H1 (cell line): ENCODE results near the gene PPP1R7. TPM values are rescaled to one million over a fixed set of nuclear protein-coding genes. Genes with fewer than 3 reads are reported as not detected.

ENCODE experiments used
- CTCF ChIA-PET: fragments of 300-600 bp; sonication (Branson Sonifier 250); formaldehyde crosslinking; loops from one replicate; lab custom pipeline; 2021; ENCODE audit not compliant: partially characterized antibody; lab: Charles Lee
- POLR2A ChIA-PET: fragments of 300-600 bp; sonication (Branson Sonifier 250); formaldehyde crosslinking; loops from one replicate; lab custom pipeline; 2021; ENCODE audit warnings: inconsistent platforms; ENCODE audit not compliant: partially characterized antibody; lab: Charles Lee
- DNase-seq, 2 experiments: peaks; one replicate each; pipeline versions ENCODE4 v3.0.0 to v3.0.0-alpha.2; 2010 to 2022; ENCODE audit warnings: low spot score in 2 of 2, low read depth in 1 of 2, mixed read lengths in 1 of 2
- FAIRE-seq: peaks from 2 replicates; lab custom pipeline; 2011; peaks lifted over from hg19 to GRCh38; lab: Jason Lieb, UNC
- H2AFZ ChIP-seq: 2 replicates; pipeline ENCODE4 v1.8.1; 2012; ENCODE audit warnings: low read length, inconsistent platforms
- H2AK5ac ChIP-seq: 2 replicates; pipeline ENCODE4 v1.6.1; 2013; ENCODE audit warnings: low read depth, low read length
- H2BK120ac ChIP-seq: replicated peaks from 2 replicates; pipeline ENCODE3; 2013; ENCODE audit warnings: low read depth, low read length, inconsistent platforms
- H2BK12ac ChIP-seq: 2 replicates; pipeline ENCODE4 v1.6.1; 2013; ENCODE audit warnings: low read depth, low read length
- H2BK15ac ChIP-seq: 2 replicates; pipeline ENCODE4 v1.6.1; 2013; ENCODE audit warnings: low read length
- H2BK20ac ChIP-seq: 2 replicates; pipeline ENCODE4 v1.6.1; 2013; ENCODE audit warnings: low read length
- H2BK5ac ChIP-seq: 2 replicates; pipeline ENCODE4 v1.6.1; 2013; ENCODE audit warnings: low read depth, low read length
- H3K14ac ChIP-seq: 2 replicates; pipeline ENCODE4 v1.6.1; 2013; ENCODE audit warnings: inconsistent platforms; ENCODE audit not compliant: insufficient read length
- H3K18ac ChIP-seq: 2 replicates; pipeline ENCODE4 v1.6.1; 2013; ENCODE audit warnings: low read length; ENCODE audit errors: extremely low read depth
- H3K23ac ChIP-seq: 2 replicates; pipeline ENCODE4 v1.6.1; 2013; ENCODE audit warnings: inconsistent platforms; ENCODE audit not compliant: insufficient read length
- H3K23me2 ChIP-seq: 2 replicates; pipeline ENCODE4 v1.6.1; 2013; ENCODE audit warnings: low read depth, low read length
- H3K27ac ChIP-seq: 2 replicates; pipeline ENCODE4 v1.6.1; 2011; ENCODE audit warnings: low read depth, low read length, inconsistent platforms
- H3K27me3 ChIP-seq, 4 experiments: replicated peaks in 1 of 4; 1 replicate in 1 of 4; 2 replicates in 3 of 4; pipeline versions ENCODE4 v1.6.1 to v1.8.1; 2011 to 2013; ENCODE audit warnings: low read length in 3 of 4, mild to moderate bottlenecking in 3 of 4, inconsistent platforms in 2 of 4, mixed read lengths in 2 of 4, moderate library complexity in 1 of 4; ENCODE audit not compliant: control insufficient read depth in 3 of 4, insufficient read depth in 3 of 4; ENCODE audit errors: extremely low read depth in 1 of 4
- H3K36me3 ChIP-seq, 4 experiments: 2 replicates each; pipeline versions ENCODE4 v1.6.1 to v1.8.1; 2011 to 2013; ENCODE audit warnings: mild to moderate bottlenecking in 4 of 4, low read length in 3 of 4, moderate library complexity in 2 of 4, control low read depth in 1 of 4, inconsistent platforms in 1 of 4; ENCODE audit not compliant: insufficient read depth in 4 of 4, control insufficient read depth in 2 of 4
- H3K4ac ChIP-seq: replicated peaks from 2 replicates; pipeline ENCODE3; 2013; ENCODE audit warnings: low read length, low read depth, mixed read lengths, inconsistent platforms; ENCODE audit not compliant: insufficient read length
- H3K4me1 ChIP-seq, 4 experiments: replicated peaks in 1 of 4; 1 replicate in 1 of 4; 2 replicates in 3 of 4; pipeline versions ENCODE4 v1.6.1 to v1.8.1; 2011 to 2013; ENCODE audit warnings: low read length in 3 of 4, inconsistent platforms in 2 of 4, mixed read lengths in 1 of 4; ENCODE audit not compliant: insufficient read depth in 4 of 4, control insufficient read depth in 3 of 4
- H3K4me2 ChIP-seq, 2 experiments: 2 replicates each; pipeline versions ENCODE4 v1.6.1 to v1.8.1; 2011 to 2013; ENCODE audit warnings: low read depth in 2 of 2, low read length in 2 of 2, control low read depth in 1 of 2, inconsistent platforms in 1 of 2, mild to moderate bottlenecking in 1 of 2; ENCODE audit not compliant: insufficient read depth in 1 of 2
- H3K4me3 ChIP-seq, 4 experiments: fragments of 200-600, 300-600 bp in 1 of 4; sonication (generic), shearing (Covaris generic), sonication (Bioruptor Twin) in 1 of 4; 2 replicates each; pipeline versions ENCODE4 v1.5.1 to v1.8.1; 2011 to 2016; ENCODE audit warnings: low read length in 4 of 4, low read depth in 3 of 4, control low read depth in 2 of 4, inconsistent platforms in 2 of 4, mild to moderate bottlenecking in 2 of 4, mixed read lengths in 1 of 4, moderate library complexity in 1 of 4; ENCODE audit not compliant: insufficient read depth in 2 of 4; ENCODE audit errors: extremely low read depth in 1 of 4
- H3K56ac ChIP-seq: replicated peaks from 2 replicates; pipeline ENCODE3; 2013; ENCODE audit warnings: low read depth, mild to moderate bottlenecking, mixed read lengths, low read length, inconsistent platforms; ENCODE audit not compliant: insufficient read length
- H3K79me1 ChIP-seq: 2 replicates; pipeline ENCODE4 v1.6.1; 2013; ENCODE audit warnings: low read depth, low read length, control low read depth
- H3K79me2 ChIP-seq, 2 experiments: 2 replicates each; pipeline versions ENCODE4 v1.6.1 to v1.8.1; 2012 to 2013; ENCODE audit warnings: low read length in 2 of 2, mild to moderate bottlenecking in 2 of 2, inconsistent platforms in 1 of 2; ENCODE audit not compliant: insufficient read depth in 2 of 2, control insufficient read depth in 1 of 2
- H3K9ac ChIP-seq, 4 experiments: replicated peaks in 1 of 4; 1 replicate in 1 of 4; 2 replicates in 3 of 4; pipeline versions ENCODE4 v1.6.1 to v1.8.1; 2011 to 2013; ENCODE audit warnings: low read depth in 3 of 4, low read length in 3 of 4, control low read depth in 2 of 4, mild to moderate bottlenecking in 2 of 4, moderate library complexity in 2 of 4, inconsistent platforms in 1 of 4; ENCODE audit errors: extremely low read depth in 1 of 4
- H3K9me3 ChIP-seq, 2 experiments: 2 replicates each; pipeline versions ENCODE4 v1.6.1 to v1.8.1; 2012 to 2013; ENCODE audit warnings: mild to moderate bottlenecking in 2 of 2, moderate library complexity in 2 of 2, control low read depth in 1 of 2, inconsistent platforms in 1 of 2, low read depth in 1 of 2, low read length in 1 of 2, mixed read lengths in 1 of 2; ENCODE audit not compliant: insufficient read depth in 2 of 2
- H4K20me1 ChIP-seq, 2 experiments: replicated peaks in 1 of 2; 2 replicates each; pipeline versions ENCODE3 to v1.8.1; 2011 to 2013; ENCODE audit warnings: inconsistent platforms in 2 of 2, low read length in 2 of 2, mild to moderate bottlenecking in 1 of 2; ENCODE audit not compliant: insufficient read depth in 2 of 2, control insufficient read depth in 1 of 2
- H4K5ac ChIP-seq: 2 replicates; pipeline ENCODE4 v1.6.1; 2013; ENCODE audit warnings: low read length, low read depth, mixed read lengths, inconsistent platforms; ENCODE audit not compliant: insufficient read length
- H4K8ac ChIP-seq: 2 replicates; pipeline ENCODE4 v1.8.0; 2013; ENCODE audit warnings: mild to moderate bottlenecking, moderate library complexity, low read length, inconsistent platforms; ENCODE audit not compliant: insufficient read depth; ENCODE audit errors: extremely low read depth
- H4K91ac ChIP-seq: replicated peaks from 2 replicates; pipeline ENCODE3; 2013; ENCODE audit warnings: low read length, mixed read lengths, inconsistent platforms; ENCODE audit not compliant: insufficient read length
- ASH2L ChIP-seq: fragments of 200-600, 300-600 bp; sonication (generic); IDR thresholded peaks from one replicate; pipeline ENCODE4 v1.7.1; 2017; ENCODE audit warnings: low read length
- JUND ChIP-seq: IDR thresholded peaks from 2 replicates; pipeline ENCODE4 v1.6.1; 2011; ENCODE audit warnings: mild to moderate bottlenecking, improper control_type of control experiment, low read length
- KDM5A ChIP-seq: fragments of 200-600 bp; IDR thresholded peaks from 2 replicates; pipeline ENCODE4 v1.7.1; 2012; ENCODE audit warnings: mild to moderate bottlenecking, low read length, inconsistent platforms, mixed read lengths
- MAFK ChIP-seq: IDR thresholded peaks from 2 replicates; pipeline ENCODE4 v1.6.1; 2012; ENCODE audit warnings: low read depth, mild to moderate bottlenecking, improper control_type of control experiment, low read length
- NRF1 ChIP-seq: IDR thresholded peaks from 2 replicates; pipeline ENCODE4 v1.6.1; 2011; ENCODE audit warnings: mild to moderate bottlenecking, low read depth, low read length, improper control_type of control experiment
- RFX5 ChIP-seq: IDR thresholded peaks from 2 replicates; pipeline ENCODE4 v1.6.1; 2011; ENCODE audit warnings: low read depth, low read length, improper control_type of control experiment, borderline replicate concordance
- RNF2 ChIP-seq: fragments of 200-900, 300-1000 bp; sonication (generic); IDR thresholded peaks from 2 replicates; pipeline ENCODE4 v1.7.1; 2016; ENCODE audit warnings: borderline replicate concordance, low read depth, mild to moderate bottlenecking, antibody characterized with exemption, low read length; ENCODE audit not compliant: poor library complexity, severe bottlenecking; ENCODE audit errors: missing control alignments
- RXRA ChIP-seq: IDR thresholded peaks from 2 replicates; pipeline ENCODE4 v1.6.1; 2011; ENCODE audit warnings: low read depth, mild to moderate bottlenecking, low read length, moderate library complexity; ENCODE audit not compliant: insufficient read depth
- SP4 ChIP-seq: IDR thresholded peaks from 2 replicates; pipeline ENCODE4 v1.6.1; 2012; ENCODE audit warnings: low read length, inconsistent platforms
- TCF12 ChIP-seq: IDR thresholded peaks from 2 replicates; pipeline ENCODE4 v1.6.1; 2011; ENCODE audit warnings: low read depth, mild to moderate bottlenecking, low read length
- WGBS, 2 experiments: shearing (Covaris generic) in 1 of 2; methylation state at CpG; one replicate each; pipeline versions ENCODE4 v1.1.6 to v1.1.7; 2013 to 2015; ENCODE audit warnings: low lambda C conversion rate in 2 of 2, mixed read lengths in 2 of 2, inconsistent platforms in 1 of 2, low coverage in 1 of 2, missing lambda C conversion rate in 1 of 2; ENCODE audit not compliant: insufficient replicate concordance in 2 of 2, insufficient coverage in 1 of 2, insufficient read length in 1 of 2; ENCODE audit errors: extremely low coverage in 1 of 2, missing lambda C conversion rate in 1 of 2; 5-methylcytosine and 5-hydroxymethylcytosine counted together
- polyA plus RNA-seq, 7 experiments: library from polyadenylated mRNA; depleted of rRNA in 3 of 7; stranded (reverse) in 5 of 7; unstranded in 2 of 7; fragments of >200 nt in 5 of 7; fragments of 200-250 nt in 2 of 7; gene quantifications; 1 replicate in 5 of 7; 2 replicates in 1 of 7; 4 replicates in 1 of 7; pipeline versions ENCODE4 v1.2.1 to v1.2.3, GENCODE V29; 2011 to 2013; ENCODE audit warnings: missing spikeins in 2 of 7, mixed read lengths in 2 of 7
- total RNA-seq: library from RNA; stranded (reverse); fragmentation: NEBNext Ultra II Directional; extraction: Animal tissue kit (Norgen Biotek cat#: 25700); gene quantifications from 2 replicates; pipeline ENCODE4 v1.2.1, GENCODE V29; 2021
- TF ChIP-seq, protein P1 (sequence below): IDR thresholded peaks from 2 replicates; pipeline ENCODE4 v1.6.1; 2011; ENCODE audit warnings: low read depth, mild to moderate bottlenecking, low read length; ENCODE audit not compliant: insufficient read depth

The PPP1R7 gene
- total and polyA plus RNA-seq, 2 of the 8 experiments (the other 6 are each of a cell fraction or from before 2014, with no cell fraction given), result 22.2 to 64.0 TPM

DNA sequence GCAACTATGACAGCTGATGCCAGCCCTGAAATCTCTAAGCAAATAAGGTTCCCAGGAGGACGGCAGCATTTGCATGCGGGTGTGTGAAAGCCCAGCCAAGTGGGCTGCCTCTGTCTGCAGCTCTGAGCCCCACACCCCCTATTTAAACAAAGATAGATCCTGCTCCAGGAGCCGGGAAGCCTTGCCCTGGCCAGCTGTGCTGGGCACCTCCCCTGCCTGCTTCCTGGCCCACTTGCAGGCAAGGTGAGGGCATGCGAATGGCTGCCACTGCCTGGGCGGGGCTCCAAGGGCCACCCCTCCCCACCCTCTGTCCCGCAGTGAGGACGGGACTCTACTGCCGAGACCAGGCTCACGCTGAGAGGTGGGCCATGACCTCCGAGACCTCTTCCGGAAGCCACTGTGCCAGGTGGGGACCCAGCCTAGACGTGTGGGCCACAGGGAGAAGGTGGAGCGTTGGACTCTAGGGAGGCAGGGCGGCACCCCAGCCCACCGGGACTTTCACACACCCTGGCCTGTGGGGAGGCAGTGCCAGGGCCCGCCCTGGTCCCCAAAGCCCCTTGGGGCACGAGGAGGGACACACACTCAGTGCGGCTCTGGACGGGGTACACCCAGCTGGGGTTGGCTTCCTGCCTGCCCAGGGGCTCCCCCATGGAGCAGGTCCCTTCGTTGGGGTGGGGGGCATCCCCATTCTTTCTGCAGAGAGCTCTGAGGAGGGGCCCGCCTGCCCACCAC lies 38.3 kb downstream of the PPP1R7 start, which contains the start of gene ANO7:
Gene ANO7, plus strand, starts transcription at position 317 of the 732 bp plus-strand sequence. CDS start 1,387 bp downstream, outside the sequence.
- no peaks in the 10 kb centered on the region for H3K27me3 ChIP-seq
- no peaks in the 10 kb centered on the region for H3K79me1 ChIP-seq
- no peak within 1 kb of the TSS; the same call in 1 of the 2 replicates for H2AFZ ChIP-seq
- H3K4me2 ChIP-seq, result peak within 1 kb of the TSS in 1 of 2 experiments; percentile 17; a peak in 1 of 4 replicates
- H3K27ac ChIP-seq, result no peak within 1 kb of the TSS
- H3K23me2 ChIP-seq, result no peaks in the 10 kb centered on the region
- H2BK20ac ChIP-seq, result no peak within 1 kb of the TSS
- no peak within 1 kb of the TSS for H3K9ac ChIP-seq
- FAIRE-seq (no peak), DNase-seq (no peak)
- H4K8ac ChIP-seq, result peak within 1 kb of the TSS; percentile 42; the same call in 1 of the 2 replicates
- H4K91ac ChIP-seq, result peak within 1 kb of the TSS; percentile 59
- H3K4me1 ChIP-seq, result peaks cover 0 to 14% (median 7%) of the 10 kb centered on the region in 4 experiments; a peak in 6 of 7 replicates
- 71% methylated on average over 20 of the region's 21 CpGs; no CpG with 5 or more reads in 1 of the 2 experiments for WGBS, 2 experiments
- H3K9me3 ChIP-seq, result no peaks in the 10 kb centered on the region
- H2BK120ac ChIP-seq, result no peak within 1 kb of the TSS
- no peak for TF ChIP-seq MAFK
- TF ChIP-seq NRF1, result no peak
- no peak for TF ChIP-seq JUND
- TF ChIP-seq, protein P1, sequence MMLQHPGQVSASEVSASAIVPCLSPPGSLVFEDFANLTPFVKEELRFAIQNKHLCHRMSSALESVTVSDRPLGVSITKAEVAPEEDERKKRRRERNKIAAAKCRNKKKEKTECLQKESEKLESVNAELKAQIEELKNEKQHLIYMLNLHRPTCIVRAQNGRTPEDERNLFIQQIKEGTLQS, result no peak
- no peak for TF ChIP-seq ASH2L
- no peak for TF ChIP-seq RXRA
- no peak for TF ChIP-seq KDM5A
- no peak for TF ChIP-seq RFX5
- TF ChIP-seq RNF2, result no peak
- no peak for TF ChIP-seq TCF12
- no peak for TF ChIP-seq SP4
- TF ChIP-seq, all 59 proteins: peak for 0
- Histone ChIP-seq H3K79me2 (no peaks in the 10 kb centered on the region), H3K36me3 (no peaks in the 10 kb centered on the region), H3K4me3 (no peak within 1 kb of the TSS), H4K20me1 (peaks cover 0 to 2% of the 10 kb centered on the region in 2 experiments), H2BK15ac (0 out of 2 replicates have a peak within 1 kb of the TSS, but pooled peaks have one; percentile 29), H4K5ac (no peak within 1 kb of the TSS), H2BK12ac (peak within 1 kb of the TSS; percentile 55; the same call in 1 of the 2 replicates), H3K23ac (no peak within 1 kb of the TSS), H2BK5ac (peak within 1 kb of the TSS; percentile 18; the same call in 1 of the 2 replicates), H3K56ac (no peak within 1 kb of the TSS), H3K4ac (no peak within 1 kb of the TSS), H3K14ac (no peak within 1 kb of the TSS), H3K18ac (no peak within 1 kb of the TSS), H2AK5ac (no peak within 1 kb of the TSS; the same call in 1 of the 2 replicates)
- ChIA-PET POLR2A (interaction anchor here (0.7 to 1.6 kb wide), 2 partner anchors 8 to 19 kb away, joined by 3 to 4 read pairs; no protein-coding TSS in a partner anchor), CTCF (interaction anchor here (0.6 to 2.5 kb wide), 5 partner anchors 8 to 115 kb away, joined by 3 to 8 read pairs (median 6); no protein-coding TSS in a partner anchor)
